Measurements from ENCODE around the gene DHH.

DHH gene

GRCh38 chr12:49108958-49109404 lies 14.4 kb upstream of the DHH start:
- DNase-seq, result no peak

- DNase-seq, result no peak
Measured at GRCh38 chr12:49105504-49106084, 11.0 kb upstream of the DHH start.

GRCh38 chr12:49104822-49105221 lies 10.2 kb upstream of the DHH start:
- DNase-seq, result no peak

GRCh38 chr12:49100380-49100779 lies 5.8 kb upstream of the DHH start:
- no peak for DNase-seq

GRCh38 chr12:49098703-49099102 lies 4.1 kb upstream of the DHH start:
- no peak for DNase-seq

- peak; percentile 80 for DNase-seq
Measured at GRCh38 chr12:49098035-49098451, 3.4 kb upstream of the DHH start.

- DNase-seq, result no peak
Measured at GRCh38 chr12:49097381-49097780, 2.8 kb upstream of the DHH start.

- DNase-seq, result no peak
Measured at GRCh38 chr12:49094975-49095365, 369 bp upstream of the DHH start.

GRCh38 chr12:49093792-49094159 lies 825 bp downstream of the DHH start:
- no peak for DNase-seq

GRCh38 chr12:49092816-49093406 lies 1.7 kb downstream of the DHH start:
- DNase-seq, result no peak

GRCh38 chr12:49092086-49092815 lies 2.4 kb downstream of the DHH start:
- peak; percentile 77 for DNase-seq

- DNase-seq, result no peak
Measured at GRCh38 chr12:49091836-49092085, 2.8 kb downstream of the DHH start.

GRCh38 chr12:49091056-49091835 lies 3.4 kb downstream of the DHH start:
- DNase-seq, result no peak

- DNase-seq, result peak; percentile 63
Measured at GRCh38 chr12:49089821-49090773, 4.5 kb downstream of the DHH start.

GRCh38 chr12:49088932-49089330 lies 5.7 kb downstream of the DHH start:
- no peak for DNase-seq

- DNase-seq, result peak; percentile 80
Measured at GRCh38 chr12:49088150-49088931, 6.3 kb downstream of the DHH start.

GRCh38 chr12:49086116-49086515 lies 8.5 kb downstream of the DHH start:
- no peak for DNase-seq

GRCh38 chr12:49084438-49084837 lies 10.2 kb downstream of the DHH start:
- no peak for DNase-seq

GRCh38 chr12:49079793-49080192 lies 14.8 kb downstream of the DHH start:
- DNase-seq, result no peak

- no peak for DNase-seq
Measured at GRCh38 chr12:49070971-49071370, 23.6 kb downstream of the DHH start.

- DNase-seq, result peak; percentile 99
Measured at GRCh38 chr12:49069507-49070346, 24.9 kb downstream of the DHH start, which contains the start of gene RHEBL1. Gene RHEBL1 (minus strand): TSS chr12:49069979. CDS start chr12:49069785, 194 bp downstream.
